ENCODE measurements around the gene IMMP2L. TPM values are rescaled to one million over a fixed set of nuclear protein-coding genes. Genes with fewer than 3 reads are reported as not detected.

Gene IMMP2L
- polyA plus RNA-seq, 1 of the 3 experiments (the other 2 are of a cell fraction), result 10.7 TPM

GRCh38 chr7:111199643-111200042, 362.6 kb downstream of the IMMP2L start:
- Histone ChIP-seq H3K4me3 (ENCODE audit: low read depth in 2 of 2, low read length in 1 of 2) (no peak overlapping the region), H3K4me1 (ENCODE audit: control insufficient read depth in 1 of 2, insufficient read depth in 2 of 2, low read depth in 1 of 2, low read length in 1 of 2) (peaks cover 10 to 16% of the 10 kb centered on the region in 2 experiments; a peak in 3 of 4 replicates), H3K9ac (no peak overlapping the region), H3K27ac (ENCODE audit: low read depth in 2 of 2, low read length in 1 of 2) (peak overlapping the region; percentile 68 to 75; a peak in 3 of 4 replicates), H3K4me2 (no peak overlapping the region), H3K36me3 (replicated peaks in 1 of 2; ENCODE audit: control insufficient read depth in 1 of 2, insufficient read depth in 2 of 2, low read length in 1 of 2) (no peaks in the 10 kb centered on the region), H3F3A (replicated peaks; ENCODE audit: insufficient read depth) (peaks cover 33% of the 10 kb centered on the region), H3K9me2 (no peaks in the 10 kb centered on the region), H2AFZ (ENCODE audit: low read depth) (no peak overlapping the region), H3K9me3 (no peaks in the 10 kb centered on the region; the same call in 1 of the 2 replicates), H4K20me1 (ENCODE audit: insufficient read depth) (no peaks in the 10 kb centered on the region), H3K79me2 (ENCODE audit: insufficient read depth) (no peaks in the 10 kb centered on the region), H3K27me3 (ENCODE audit: insufficient read depth) (no peaks in the 10 kb centered on the region)
- no peak for DNase-seq
- ChIA-PET POLR2A (no interaction called here), CTCF (no interaction called here)
- no peak for TF ChIP-seq GATA2 (CRISPR knock-in tag; IDR thresholded peaks at IDR 0.05)
- peak; percentile 27; the same call in 1 of the 2 replicates for TF ChIP-seq TCF12 (IDR thresholded peaks at IDR 0.05)

GRCh38 chr7:111198255-111198654, 364.0 kb downstream of the IMMP2L start:
- 18% methylated on average over 4 of the region's 4 CpGs for whole genome bisulfite sequencing (ENCODE audit: low lambda C conversion rate)
- Histone ChIP-seq H3K9ac (peak overlapping the region; percentile 39; the same call in 1 of the 2 replicates), H2AFZ (ENCODE audit: low read depth) (peak overlapping the region; percentile 14; the same call in 1 of the 2 replicates), H4K20me1 (ENCODE audit: insufficient read depth) (no peaks in the 10 kb centered on the region), H3K9me2 (no peaks in the 10 kb centered on the region), H3F3A (replicated peaks; ENCODE audit: insufficient read depth) (peaks cover 33% of the 10 kb centered on the region), H3K79me2 (ENCODE audit: insufficient read depth) (no peaks in the 10 kb centered on the region), H3K36me3 (replicated peaks in 1 of 2; ENCODE audit: control insufficient read depth in 1 of 2, insufficient read depth in 2 of 2, low read length in 1 of 2) (no peaks in the 10 kb centered on the region), H3K4me2 (peak overlapping the region; percentile 54), H3K9me3 (no peaks in the 10 kb centered on the region; the same call in 1 of the 2 replicates), H3K4me3 (ENCODE audit: low read depth in 2 of 2, low read length in 1 of 2) (peak overlapping the region; percentile 3 to 19; a peak in 1 of 4 replicates), H3K27ac (ENCODE audit: low read depth in 2 of 2, low read length in 1 of 2) (peak overlapping the region; percentile 68 to 75), H3K4me1 (ENCODE audit: control insufficient read depth in 1 of 2, insufficient read depth in 2 of 2, low read depth in 1 of 2, low read length in 1 of 2) (peaks cover 10 to 16% of the 10 kb centered on the region in 2 experiments; a peak in 3 of 4 replicates), H3K27me3 (ENCODE audit: insufficient read depth) (no peaks in the 10 kb centered on the region)
- CTCF ChIA-PET, result interaction anchor here (0.7 kb wide), 1 partner anchor 1375 kb away, joined by 3 read pairs; no protein-coding TSS in a partner anchor
- DNase-seq, result no peak
- POLR2A ChIA-PET, result no interaction called here
- TF ChIP-seq RAD21 (IDR thresholded peaks at IDR 0.05; ENCODE audit: low read length) (no peak), FOXM1 (IDR thresholded peaks at IDR 0.05; ENCODE audit: low read depth) (peak; percentile 72; the same call in 1 of the 2 replicates), TCF12 (IDR thresholded peaks at IDR 0.05) (peak; percentile 95), TAF1 (IDR thresholded peaks at IDR 0.05; ENCODE audit: borderline replicate concordance, low read depth, low read length) (peak; percentile 38; the same call in 1 of the 2 replicates), CHD2 (IDR thresholded peaks at IDR 0.05; ENCODE audit: low read length, partially characterized antibody) (no peak), EP300 (IDR thresholded peaks at IDR 0.05; ENCODE audit: borderline replicate concordance in 1 of 2, low read depth in 1 of 2, low read length in 1 of 2) (peak; percentile 71 to 95), ZBTB33 (IDR thresholded peaks at IDR 0.05; ENCODE audit: borderline replicate concordance, low read depth) (peak; percentile 89; the same call in 1 of the 2 replicates), GATA2 (CRISPR knock-in tag; IDR thresholded peaks at IDR 0.05) (no peak), USF2 (IDR thresholded peaks at IDR 0.05; ENCODE audit: borderline replicate concordance, low read depth, low read length) (no peak), TEAD4 (IDR thresholded peaks at IDR 0.05; ENCODE audit: borderline replicate concordance, insufficient read depth) (peak; percentile 91), JUND (IDR thresholded peaks at IDR 0.05) (peak; percentile 97), GABPA (IDR thresholded peaks at IDR 0.05; ENCODE audit: low read depth) (no peak), RCOR1 (IDR thresholded peaks at IDR 0.05; ENCODE audit: low read length) (no peak), RXRA (IDR thresholded peaks at IDR 0.05; ENCODE audit: borderline replicate concordance, low read depth) (peak; percentile 97), NRF1 (IDR thresholded peaks at IDR 0.05; ENCODE audit: low read depth, low read length) (no peak)
- TF ChIP-seq, protein P1, sequence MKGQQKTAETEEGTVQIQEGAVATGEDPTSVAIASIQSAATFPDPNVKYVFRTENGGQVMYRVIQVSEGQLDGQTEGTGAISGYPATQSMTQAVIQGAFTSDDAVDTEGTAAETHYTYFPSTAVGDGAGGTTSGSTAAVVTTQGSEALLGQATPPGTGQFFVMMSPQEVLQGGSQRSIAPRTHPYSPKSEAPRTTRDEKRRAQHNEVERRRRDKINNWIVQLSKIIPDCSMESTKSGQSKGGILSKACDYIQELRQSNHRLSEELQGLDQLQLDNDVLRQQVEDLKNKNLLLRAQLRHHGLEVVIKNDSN (IDR thresholded peaks at IDR 0.05; ENCODE audit: borderline replicate concordance, low read depth), result peak; percentile 75
- TF ChIP-seq, protein P2, sequence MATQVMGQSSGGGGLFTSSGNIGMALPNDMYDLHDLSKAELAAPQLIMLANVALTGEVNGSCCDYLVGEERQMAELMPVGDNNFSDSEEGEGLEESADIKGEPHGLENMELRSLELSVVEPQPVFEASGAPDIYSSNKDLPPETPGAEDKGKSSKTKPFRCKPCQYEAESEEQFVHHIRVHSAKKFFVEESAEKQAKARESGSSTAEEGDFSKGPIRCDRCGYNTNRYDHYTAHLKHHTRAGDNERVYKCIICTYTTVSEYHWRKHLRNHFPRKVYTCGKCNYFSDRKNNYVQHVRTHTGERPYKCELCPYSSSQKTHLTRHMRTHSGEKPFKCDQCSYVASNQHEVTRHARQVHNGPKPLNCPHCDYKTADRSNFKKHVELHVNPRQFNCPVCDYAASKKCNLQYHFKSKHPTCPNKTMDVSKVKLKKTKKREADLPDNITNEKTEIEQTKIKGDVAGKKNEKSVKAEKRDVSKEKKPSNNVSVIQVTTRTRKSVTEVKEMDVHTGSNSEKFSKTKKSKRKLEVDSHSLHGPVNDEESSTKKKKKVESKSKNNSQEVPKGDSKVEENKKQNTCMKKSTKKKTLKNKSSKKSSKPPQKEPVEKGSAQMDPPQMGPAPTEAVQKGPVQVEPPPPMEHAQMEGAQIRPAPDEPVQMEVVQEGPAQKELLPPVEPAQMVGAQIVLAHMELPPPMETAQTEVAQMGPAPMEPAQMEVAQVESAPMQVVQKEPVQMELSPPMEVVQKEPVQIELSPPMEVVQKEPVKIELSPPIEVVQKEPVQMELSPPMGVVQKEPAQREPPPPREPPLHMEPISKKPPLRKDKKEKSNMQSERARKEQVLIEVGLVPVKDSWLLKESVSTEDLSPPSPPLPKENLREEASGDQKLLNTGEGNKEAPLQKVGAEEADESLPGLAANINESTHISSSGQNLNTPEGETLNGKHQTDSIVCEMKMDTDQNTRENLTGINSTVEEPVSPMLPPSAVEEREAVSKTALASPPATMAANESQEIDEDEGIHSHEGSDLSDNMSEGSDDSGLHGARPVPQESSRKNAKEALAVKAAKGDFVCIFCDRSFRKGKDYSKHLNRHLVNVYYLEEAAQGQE (IDR thresholded peaks at IDR 0.05; ENCODE audit: low read depth, low read length), result peak; percentile 69; the same call in 1 of the 2 replicates
- TF ChIP-seq, protein P3, sequence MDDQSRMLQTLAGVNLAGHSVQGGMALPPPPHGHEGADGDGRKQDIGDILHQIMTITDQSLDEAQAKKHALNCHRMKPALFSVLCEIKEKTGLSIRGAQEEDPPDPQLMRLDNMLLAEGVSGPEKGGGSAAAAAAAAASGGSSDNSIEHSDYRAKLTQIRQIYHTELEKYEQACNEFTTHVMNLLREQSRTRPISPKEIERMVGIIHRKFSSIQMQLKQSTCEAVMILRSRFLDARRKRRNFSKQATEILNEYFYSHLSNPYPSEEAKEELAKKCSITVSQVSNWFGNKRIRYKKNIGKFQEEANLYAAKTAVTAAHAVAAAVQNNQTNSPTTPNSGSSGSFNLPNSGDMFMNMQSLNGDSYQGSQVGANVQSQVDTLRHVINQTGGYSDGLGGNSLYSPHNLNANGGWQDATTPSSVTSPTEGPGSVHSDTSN (IDR thresholded peaks at IDR 0.05), result peak; percentile 83
- TF ChIP-seq, protein P4, sequence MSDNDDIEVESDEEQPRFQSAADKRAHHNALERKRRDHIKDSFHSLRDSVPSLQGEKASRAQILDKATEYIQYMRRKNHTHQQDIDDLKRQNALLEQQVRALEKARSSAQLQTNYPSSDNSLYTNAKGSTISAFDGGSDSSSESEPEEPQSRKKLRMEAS (IDR thresholded peaks at IDR 0.05; ENCODE audit: low read depth), result peak; percentile 81

Data from SK-N-SH (cell line).